Liver (tissue), 9 donors: ENCODE results near the gene AKR1B1. TPM values are rescaled to one million over a fixed set of nuclear protein-coding genes. Genes with fewer than 3 reads are reported as not detected.

Experiments used
- DNase-seq: peaks from one replicate; pipeline ENCODE4 v3.0.0-alpha.2; 2017; ENCODE audit warnings: low spot score
- H3K27ac ChIP-seq, 2 donors: one replicate each; pipeline ENCODE4 v1.7.0; 2013; ENCODE audit warnings: inconsistent platforms in 2 of 2, low read length in 2 of 2, control low read depth in 1 of 2, low read depth in 1 of 2, mild to moderate bottlenecking in 1 of 2
- H3K27me3 ChIP-seq, 4 donors: one replicate each; pipeline versions ENCODE4 v1.6.1 to v1.7.0; 2013; ENCODE audit warnings: low read length in 3 of 4, inconsistent platforms in 1 of 4, mild to moderate bottlenecking in 1 of 4, moderate library complexity in 1 of 4; ENCODE audit not compliant: control insufficient read depth in 4 of 4, insufficient read depth in 4 of 4
- H3K36me3 ChIP-seq, 4 donors: one replicate each; pipeline versions ENCODE4 v1.6.1 to v1.7.0; 2013; ENCODE audit warnings: low read length in 3 of 4, mild to moderate bottlenecking in 3 of 4, low read depth in 1 of 4, moderate library complexity in 1 of 4; ENCODE audit not compliant: control insufficient read depth in 4 of 4, insufficient read depth in 3 of 4
- H3K4me1 ChIP-seq, 4 donors: one replicate each; pipeline versions ENCODE4 v1.6.1 to v1.7.0; 2013; ENCODE audit warnings: low read length in 3 of 4, mild to moderate bottlenecking in 3 of 4, moderate library complexity in 1 of 4; ENCODE audit not compliant: control insufficient read depth in 4 of 4, insufficient read depth in 4 of 4
- H3K4me3 ChIP-seq, 3 donors: one replicate each; pipeline versions ENCODE4 v1.6.1 to v1.7.0; 2013; ENCODE audit warnings: low read length in 3 of 3, control low read depth in 1 of 3, low read depth in 1 of 3, mild to moderate bottlenecking in 1 of 3
- H3K9ac ChIP-seq, 2 donors: one replicate each; pipeline ENCODE4 v1.7.0; 2013; ENCODE audit warnings: low read length in 2 of 2, mild to moderate bottlenecking in 2 of 2, moderate library complexity in 2 of 2, control low read depth in 1 of 2, low read depth in 1 of 2
- H3K9me3 ChIP-seq, 4 donors: one replicate each; pipeline versions ENCODE4 v1.6.1 to v1.7.0; 2013; ENCODE audit warnings: low read length in 3 of 4; ENCODE audit not compliant: control insufficient read depth in 4 of 4
- ATF3 ChIP-seq: IDR thresholded peaks from 2 replicates; pipeline ENCODE4 v1.6.1; 2016; ENCODE audit warnings: antibody characterized with exemption
- EGR1 ChIP-seq, 2 donors: IDR thresholded peaks; 2 replicates each; pipeline ENCODE4 v1.6.1; 2016 to 2018; ENCODE audit warnings: antibody characterized with exemption in 2 of 2, low read depth in 2 of 2
- FOXA1 ChIP-seq: IDR thresholded peaks from 2 replicates; pipeline ENCODE4 v1.6.1; 2016; ENCODE audit warnings: antibody characterized with exemption
- FOXA2 ChIP-seq: IDR thresholded peaks from 2 replicates; pipeline ENCODE4 v1.6.1; 2016; ENCODE audit warnings: antibody characterized with exemption
- GABPA ChIP-seq, 2 donors: IDR thresholded peaks in 1 of 2; conservative IDR thresholded peaks in 1 of 2; 2 replicates each; pipeline ENCODE4 v1.6.1; 2016; ENCODE audit warnings: antibody characterized with exemption in 2 of 2, mild to moderate bottlenecking in 1 of 2, moderate library complexity in 1 of 2
- HNF4A ChIP-seq, 2 donors: conservative IDR thresholded peaks; 2 replicates each; pipeline ENCODE4 v1.6.1; 2016; ENCODE audit warnings: antibody characterized with exemption in 2 of 2, mild to moderate bottlenecking in 2 of 2
- HNF4G ChIP-seq: IDR thresholded peaks from 2 replicates; pipeline ENCODE4 v1.6.1; 2016; ENCODE audit warnings: antibody characterized with exemption
- JUND ChIP-seq, 2 donors: IDR thresholded peaks; 2 replicates each; pipeline ENCODE4 v1.6.1; 2016; ENCODE audit warnings: antibody characterized with exemption in 2 of 2
- NR2F2 ChIP-seq: IDR thresholded peaks from 2 replicates; pipeline ENCODE4 v1.6.1; 2016; ENCODE audit warnings: antibody characterized with exemption
- RAD21 ChIP-seq, 2 donors: IDR thresholded peaks; 2 replicates each; pipeline ENCODE4 v1.6.1; 2016; ENCODE audit warnings: antibody characterized with exemption in 2 of 2, mild to moderate bottlenecking in 2 of 2
- REST ChIP-seq: IDR thresholded peaks from 2 replicates; pipeline ENCODE4 v1.6.1; 2016; ENCODE audit warnings: antibody characterized with exemption, mild to moderate bottlenecking
- RXRA ChIP-seq, 2 donors: IDR thresholded peaks; 2 replicates each; pipeline ENCODE4 v1.6.1; 2017 to 2018; ENCODE audit warnings: antibody characterized with exemption in 2 of 2, mild to moderate bottlenecking in 1 of 2
- SP1 ChIP-seq: IDR thresholded peaks from 2 replicates; pipeline ENCODE4 v1.6.1; 2018; ENCODE audit warnings: antibody characterized with exemption, mild to moderate bottlenecking
- TAF1 ChIP-seq: conservative IDR thresholded peaks from 2 replicates; pipeline ENCODE4 v1.6.1; 2016; ENCODE audit warnings: antibody characterized with exemption, mild to moderate bottlenecking
- YY1 ChIP-seq: IDR thresholded peaks from 2 replicates; pipeline ENCODE4 v1.6.1; 2016; ENCODE audit warnings: antibody characterized with exemption, mild to moderate bottlenecking
- ZBTB33 ChIP-seq: IDR thresholded peaks from 2 replicates; pipeline ENCODE4 v1.6.1; 2016; ENCODE audit warnings: antibody characterized with exemption
- polyA plus RNA-seq, 2 donors: library from polyadenylated mRNA; stranded (reverse) in 1 of 2; unstranded in 1 of 2; fragments of 200-250 nt in 1 of 2; fragments of >200 nt in 1 of 2; fragmentation: Nextera tagmentation in 1 of 2; extraction: Ambion mirVana in 1 of 2; gene quantifications; one replicate each; pipeline versions ENCODE4 v1.2.1 to v1.2.3, GENCODE V29; 2013 to 2015
- total RNA-seq, 2 donors: library from RNA; depleted of rRNA; stranded (reverse); fragments of >200 nt; gene quantifications; one replicate each; pipeline ENCODE4 v1.2.3, GENCODE V29; 2014
- TF ChIP-seq, protein P1 (sequence below): IDR thresholded peaks from 2 replicates; pipeline ENCODE4 v1.6.1; 2016; ENCODE audit warnings: antibody characterized with exemption
- TF ChIP-seq, protein P2 (sequence below): fragments of 150-350 bp; IDR thresholded peaks from 2 replicates; pipeline ENCODE4 v1.5.1; 2017; ENCODE audit warnings: improper control_type of control experiment, low read depth, low read length; ENCODE audit not compliant: missing input control
- donor health status: healthy.
- donor health status: healthy.
- donor health status: healthy.
- donor health status: healthy.
- donor health status: healthy.

Gene AKR1B1
- total and polyA plus RNA-seq, 4 donors = 10.8 to 12.6 (median 11.6) TPM

DNA sequence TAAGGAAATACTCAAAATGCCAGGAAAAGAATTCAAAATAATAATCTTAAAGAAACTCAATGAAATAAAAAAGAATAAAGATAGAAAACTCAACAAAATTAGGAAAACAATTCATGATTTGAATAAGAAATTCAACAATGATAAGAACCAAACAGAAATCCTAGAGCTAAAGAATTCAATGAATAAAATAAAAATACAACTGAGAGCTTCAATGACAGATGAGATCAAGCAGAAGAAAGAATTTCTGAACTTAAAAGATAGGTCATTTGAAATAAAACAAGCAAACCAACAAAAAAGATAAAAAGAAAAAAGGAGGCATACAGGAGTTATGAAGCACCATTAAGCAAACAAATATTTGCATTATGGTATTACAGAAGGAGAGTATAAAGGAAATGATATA is 5.6 kb upstream of the AKR1B1 start:
- no peak for DNase-seq
- H3K9me3 ChIP-seq = peaks cover 0 to 4% (median 0%) of the 10 kb centered on the region in 4 donors
- no peak overlapping the region for H3K9ac ChIP-seq
- H3K36me3 ChIP-seq = no peaks in the 10 kb centered on the region
- no peaks in the 10 kb centered on the region for H3K4me1 ChIP-seq
- TF ChIP-seq HNF4A (conservative IDR thresholded peaks at IDR 0.05) = no peak
- no peak for TF ChIP-seq ATF3
- TF ChIP-seq HNF4G = no peak
- no peak for TF ChIP-seq EGR1 (IDR thresholded peaks at IDR 0.05; ENCODE audit: low read depth in 2 of 2)
- TF ChIP-seq RAD21 (IDR thresholded peaks at IDR 0.05) = no peak
- TF ChIP-seq SP1 = no peak
- TF ChIP-seq NR2F2 = no peak
- no peak for TF ChIP-seq YY1
- no peak for TF ChIP-seq REST
- TF ChIP-seq TAF1 = no peak
- no peak for TF ChIP-seq RXRA (IDR thresholded peaks at IDR 0.05)
- TF ChIP-seq FOXA2 = no peak
- TF ChIP-seq GABPA (IDR thresholded peaks at IDR 0.05 in 1 of 2, conservative IDR thresholded peaks at IDR 0.05 in 1 of 2) = no peak
- TF ChIP-seq, protein P1, sequence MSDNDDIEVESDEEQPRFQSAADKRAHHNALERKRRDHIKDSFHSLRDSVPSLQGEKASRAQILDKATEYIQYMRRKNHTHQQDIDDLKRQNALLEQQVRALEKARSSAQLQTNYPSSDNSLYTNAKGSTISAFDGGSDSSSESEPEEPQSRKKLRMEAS = no peak
- no peak for TF ChIP-seq ZBTB33
- no peak for TF ChIP-seq FOXA1
- TF ChIP-seq, protein P2, sequence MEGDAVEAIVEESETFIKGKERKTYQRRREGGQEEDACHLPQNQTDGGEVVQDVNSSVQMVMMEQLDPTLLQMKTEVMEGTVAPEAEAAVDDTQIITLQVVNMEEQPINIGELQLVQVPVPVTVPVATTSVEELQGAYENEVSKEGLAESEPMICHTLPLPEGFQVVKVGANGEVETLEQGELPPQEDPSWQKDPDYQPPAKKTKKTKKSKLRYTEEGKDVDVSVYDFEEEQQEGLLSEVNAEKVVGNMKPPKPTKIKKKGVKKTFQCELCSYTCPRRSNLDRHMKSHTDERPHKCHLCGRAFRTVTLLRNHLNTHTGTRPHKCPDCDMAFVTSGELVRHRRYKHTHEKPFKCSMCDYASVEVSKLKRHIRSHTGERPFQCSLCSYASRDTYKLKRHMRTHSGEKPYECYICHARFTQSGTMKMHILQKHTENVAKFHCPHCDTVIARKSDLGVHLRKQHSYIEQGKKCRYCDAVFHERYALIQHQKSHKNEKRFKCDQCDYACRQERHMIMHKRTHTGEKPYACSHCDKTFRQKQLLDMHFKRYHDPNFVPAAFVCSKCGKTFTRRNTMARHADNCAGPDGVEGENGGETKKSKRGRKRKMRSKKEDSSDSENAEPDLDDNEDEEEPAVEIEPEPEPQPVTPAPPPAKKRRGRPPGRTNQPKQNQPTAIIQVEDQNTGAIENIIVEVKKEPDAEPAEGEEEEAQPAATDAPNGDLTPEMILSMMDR = no peak
- TF ChIP-seq JUND (IDR thresholded peaks at IDR 0.05) = no peak
- no peak overlapping the region for H3K4me3 ChIP-seq
- no peaks in the 10 kb centered on the region for H3K27me3 ChIP-seq
- H3K27ac ChIP-seq = no peak overlapping the region
